HG03354 (cell line): ENCODE measurements around the gene PEX11B.
A peak's percentile ranks its signal among the peaks of the same experiment; 100 is the strongest.

Experiments
- ATAC-seq: cut with Tn5 transposase; IDR thresholded peaks from one replicate; pipeline ENCODE4 v1.9.1; 2021; ENCODE audit warnings: mild to moderate bottlenecking; ENCODE audit not compliant: unreplicated experiment, poor library complexity, severe bottlenecking

Gene PEX11B, protein sequence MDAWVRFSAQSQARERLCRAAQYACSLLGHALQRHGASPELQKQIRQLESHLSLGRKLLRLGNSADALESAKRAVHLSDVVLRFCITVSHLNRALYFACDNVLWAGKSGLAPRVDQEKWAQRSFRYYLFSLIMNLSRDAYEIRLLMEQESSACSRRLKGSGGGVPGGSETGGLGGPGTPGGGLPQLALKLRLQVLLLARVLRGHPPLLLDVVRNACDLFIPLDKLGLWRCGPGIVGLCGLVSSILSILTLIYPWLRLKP

DNA sequence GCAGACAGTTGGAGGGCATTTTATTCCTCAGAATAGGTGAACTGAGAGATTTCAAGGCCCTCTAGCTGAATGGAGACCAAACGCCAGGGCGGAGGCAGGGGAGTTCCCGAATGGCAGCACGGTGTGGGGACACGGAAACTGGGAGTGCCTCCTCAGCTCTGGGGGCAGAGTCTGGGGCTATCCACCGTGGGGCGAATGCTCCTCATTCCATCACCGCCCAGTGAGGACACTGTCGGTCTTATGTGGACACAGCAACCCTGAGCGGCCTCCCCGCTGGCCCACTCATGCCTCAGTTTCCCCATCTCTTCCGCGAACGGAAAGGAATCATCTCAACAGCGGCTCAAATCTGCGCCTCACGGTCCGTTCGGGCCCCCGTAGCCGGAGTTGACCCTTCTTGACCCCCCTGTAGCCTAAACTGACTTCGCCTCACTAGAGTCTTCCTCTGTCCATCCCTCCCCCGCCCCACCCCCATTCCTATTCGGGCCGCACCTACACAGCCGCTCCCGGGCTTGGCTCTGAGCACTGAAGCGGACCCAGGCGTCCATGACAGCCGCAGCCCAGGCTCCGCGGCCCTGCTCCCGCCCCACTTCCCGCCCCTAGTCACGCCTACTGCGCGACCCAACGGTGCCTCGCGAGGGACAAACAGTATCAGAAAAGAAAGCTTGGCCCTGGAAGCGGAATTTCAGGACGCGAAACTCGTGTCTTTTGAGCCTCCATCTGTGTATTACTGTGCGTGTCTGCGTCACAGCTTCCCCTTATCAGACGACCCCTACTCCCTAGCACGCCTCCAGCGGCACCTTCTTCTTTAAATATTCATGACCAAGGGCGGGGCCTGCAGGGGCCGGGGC lies at the start of gene PEX11B:
TSS of gene PEX11B (minus strand) at position 574 of the 848 bp plus-strand sequence. CDS start at position 545, 29 bp downstream.
- peak; percentile 77 for ATAC-seq

DNA sequence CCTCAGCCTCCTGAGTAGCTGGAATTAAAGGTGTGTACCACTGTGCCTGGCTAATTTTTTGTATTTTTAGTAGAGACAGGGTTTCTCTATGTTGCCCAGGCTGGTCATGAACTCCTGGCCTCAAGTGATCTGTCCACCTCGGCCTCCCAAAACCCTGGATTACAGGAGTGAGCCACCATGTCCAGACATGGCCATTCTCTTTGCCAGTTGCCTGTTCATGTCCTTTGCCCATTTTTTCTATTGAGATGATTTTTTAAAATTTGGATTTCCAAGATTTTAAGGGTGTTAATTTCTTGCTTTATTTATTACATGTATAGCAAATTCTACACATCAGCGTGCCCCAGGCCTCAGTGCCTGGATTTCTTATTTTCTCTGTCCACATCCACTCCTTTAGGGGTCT lies 48.8 kb upstream of the PEX11B start:
- ATAC-seq, result no peak

DNA sequence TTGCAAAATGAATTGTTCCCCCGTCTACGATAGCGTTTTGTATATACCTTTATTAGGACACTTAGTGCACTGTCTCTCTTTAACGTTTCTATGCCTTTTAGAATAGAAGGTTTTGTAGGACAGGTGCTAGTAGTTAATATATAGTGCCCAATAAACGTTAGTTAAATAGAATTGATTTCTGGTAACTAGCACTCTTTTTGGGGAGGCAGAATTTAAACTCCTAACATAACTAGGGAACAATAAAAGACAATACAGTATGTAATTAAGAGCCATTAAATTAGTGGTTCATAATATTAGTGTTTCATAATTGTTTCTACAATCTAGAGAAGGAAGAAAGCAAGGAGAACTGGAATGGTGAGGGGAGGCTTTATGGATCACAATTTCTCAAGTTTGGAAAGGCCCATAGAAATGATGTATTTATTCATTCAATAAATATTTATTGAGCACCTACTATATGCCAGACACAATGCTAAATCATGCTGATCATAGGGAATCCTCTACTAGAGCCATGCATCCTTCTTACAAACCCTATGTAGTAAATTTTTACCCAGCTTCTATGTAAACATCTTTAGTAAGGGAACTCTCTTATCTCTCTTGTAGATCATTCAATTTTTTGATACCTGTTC lies 46.7 kb upstream of the PEX11B start:
- no peak for ATAC-seq

DNA sequence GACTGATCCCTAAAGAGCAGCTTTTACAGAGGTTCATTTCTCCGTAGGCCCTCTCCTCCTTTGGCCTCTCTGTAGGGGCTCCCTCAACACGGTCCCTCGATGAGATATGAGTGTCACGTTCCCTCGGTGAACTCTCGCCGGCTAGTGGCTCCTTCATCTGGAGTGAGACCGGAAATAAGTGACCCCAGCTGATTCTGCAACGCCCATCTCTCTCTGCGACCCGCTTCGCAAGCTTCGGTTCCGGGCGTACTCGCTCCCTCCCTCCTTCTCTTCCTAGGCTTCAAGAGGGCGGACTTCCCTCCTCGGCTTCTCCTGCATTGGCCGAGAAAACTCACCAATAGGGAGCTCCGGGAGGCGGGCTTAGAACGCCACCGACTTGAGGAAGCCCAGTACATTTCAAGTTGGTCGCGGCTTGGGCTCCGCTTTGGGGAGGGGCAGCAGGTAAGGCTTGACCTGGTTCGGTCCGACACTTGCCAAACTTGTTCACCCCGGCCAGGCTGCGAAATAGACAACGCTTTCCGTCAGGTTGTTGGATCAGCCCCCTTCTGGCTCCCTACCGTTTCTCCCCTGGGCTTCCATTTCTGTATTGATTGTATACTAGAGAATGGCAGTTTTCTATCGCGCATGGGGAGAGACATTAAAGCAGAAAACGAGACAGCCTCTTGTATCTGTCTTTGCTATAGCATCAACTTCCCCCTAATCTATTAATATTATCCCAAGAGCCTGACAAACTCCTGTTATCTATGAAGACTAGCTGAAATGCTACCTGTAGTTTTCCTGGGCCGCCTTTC lies 46.0 kb upstream of the PEX11B start, which contains the start of the genes ANKRD34A and POLR3GL:
TSS of gene ANKRD34A (minus strand) at position 248 of the 791 bp plus-strand sequence. CDS start 2,816 bp downstream, outside the sequence.
TSS of gene POLR3GL (plus strand) at position 363 of the 791 bp plus-strand sequence. CDS start 10,176 bp downstream, outside the sequence.
- peak; percentile 93 for ATAC-seq

DNA sequence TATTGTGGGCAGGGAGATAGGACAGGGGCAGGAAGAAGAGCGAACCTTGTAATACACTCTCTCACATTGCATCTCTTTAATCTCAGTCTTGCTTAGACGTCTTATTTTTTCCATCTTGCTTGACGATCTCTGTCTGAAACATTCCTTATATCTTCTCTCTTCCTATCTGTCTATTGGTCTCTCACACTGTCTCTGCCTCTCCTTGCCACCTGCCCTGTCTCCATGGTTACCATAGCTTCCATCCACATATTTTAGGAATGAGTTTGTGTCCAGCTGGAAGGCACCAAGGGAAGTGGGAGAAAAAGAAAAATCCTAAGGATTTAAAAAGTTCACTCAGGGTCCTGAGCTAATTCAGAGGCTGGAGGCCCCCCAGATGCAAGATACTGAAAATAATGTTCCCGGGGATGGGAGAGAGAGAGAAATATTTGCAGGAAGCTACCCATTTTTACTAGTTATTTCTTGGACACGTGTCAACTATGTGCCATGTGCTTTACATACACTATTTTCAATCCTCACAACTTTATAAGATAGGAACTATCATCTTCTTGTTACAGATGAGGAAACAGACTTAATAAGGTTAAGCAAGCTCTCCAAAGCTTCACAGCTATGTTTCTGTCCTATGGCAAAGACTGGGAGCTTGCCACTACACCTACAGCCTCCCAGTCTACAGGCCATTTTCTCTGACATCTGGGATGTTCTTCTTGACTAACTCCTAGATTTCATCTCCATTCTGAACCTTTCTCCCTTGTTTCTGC lies 44.9 kb upstream of the PEX11B start:
- no peak for ATAC-seq

DNA sequence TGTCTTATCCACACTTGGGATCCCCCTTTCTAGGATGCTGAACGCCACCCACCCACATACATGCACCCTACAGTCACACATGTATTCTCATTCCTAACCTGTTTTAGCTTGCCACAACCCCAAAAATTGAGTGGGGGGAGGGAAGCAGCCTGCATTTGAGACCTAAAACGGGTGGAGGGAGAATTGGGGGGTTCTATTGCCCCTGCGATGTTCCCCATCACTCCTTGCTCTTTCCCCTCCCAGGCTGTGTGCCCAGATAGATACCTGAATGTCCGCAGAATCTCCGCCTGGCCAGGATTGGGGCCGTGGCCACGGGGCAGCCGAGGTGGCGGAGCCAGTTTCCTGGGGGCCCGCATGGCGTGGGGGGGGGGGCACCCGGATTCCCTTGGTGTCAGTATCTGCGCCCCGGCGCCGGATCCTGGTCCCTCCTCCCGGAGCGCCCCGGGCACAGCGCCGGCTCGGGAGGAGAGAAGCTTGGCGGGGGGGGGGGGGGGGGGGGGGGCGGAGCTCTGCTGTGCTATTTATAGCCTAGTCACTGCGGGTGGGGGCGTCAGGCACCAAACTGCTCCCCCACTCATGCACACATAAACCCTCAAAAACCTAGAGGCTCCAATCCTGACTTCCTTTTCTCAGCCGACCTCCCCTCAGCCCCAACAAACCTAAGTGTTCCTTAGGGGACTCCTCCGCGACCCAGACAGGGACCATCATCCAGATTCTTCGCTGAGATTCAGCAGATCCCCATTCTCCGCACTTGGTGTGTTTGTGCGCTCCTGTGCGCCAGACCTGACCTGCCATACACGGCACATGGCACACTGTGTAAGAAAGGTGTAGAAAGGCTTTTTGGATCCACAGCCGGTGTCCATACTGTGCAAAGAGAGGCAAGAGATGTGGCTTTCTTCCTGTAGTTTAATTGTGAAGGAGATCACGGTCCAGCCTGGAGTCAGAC lies 43.9 kb upstream of the PEX11B start:
- ATAC-seq, result no peak

DNA sequence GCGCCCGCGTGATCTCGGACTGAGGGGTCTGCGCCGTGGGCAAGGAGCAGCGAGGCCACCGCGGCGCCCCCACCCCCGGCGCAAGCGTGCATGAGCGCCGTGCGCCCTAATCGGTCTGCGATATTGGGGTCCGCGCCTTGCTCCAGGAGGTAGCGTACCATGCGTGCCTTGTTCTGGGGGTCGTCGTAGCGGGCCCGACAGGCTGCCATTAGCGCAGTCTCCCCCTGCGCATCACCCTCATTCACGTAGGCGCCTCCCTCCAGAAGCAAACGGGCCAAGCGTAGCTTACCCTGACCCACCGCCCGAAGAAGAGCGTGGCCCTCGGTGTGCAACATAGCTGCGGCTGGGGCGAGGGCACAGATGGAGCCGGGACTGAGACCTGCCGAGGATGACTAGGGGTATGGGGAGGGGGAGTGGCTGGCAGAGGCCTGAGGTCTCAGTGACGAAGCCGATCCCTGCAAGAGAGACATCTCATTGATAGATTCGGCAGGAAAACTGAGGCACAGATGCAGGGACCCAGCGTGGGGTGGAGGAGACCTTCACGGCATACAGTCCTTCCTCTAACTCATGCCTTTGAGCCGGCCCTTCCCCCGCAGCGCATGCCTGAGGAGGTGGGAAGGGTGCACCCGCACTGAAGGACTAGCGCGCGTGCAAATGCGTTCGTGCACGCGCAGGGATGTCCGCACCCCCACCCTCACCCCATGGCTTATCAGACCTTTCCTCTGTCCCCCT lies 43.1 kb upstream of the PEX11B start:
- no peak for ATAC-seq

DNA sequence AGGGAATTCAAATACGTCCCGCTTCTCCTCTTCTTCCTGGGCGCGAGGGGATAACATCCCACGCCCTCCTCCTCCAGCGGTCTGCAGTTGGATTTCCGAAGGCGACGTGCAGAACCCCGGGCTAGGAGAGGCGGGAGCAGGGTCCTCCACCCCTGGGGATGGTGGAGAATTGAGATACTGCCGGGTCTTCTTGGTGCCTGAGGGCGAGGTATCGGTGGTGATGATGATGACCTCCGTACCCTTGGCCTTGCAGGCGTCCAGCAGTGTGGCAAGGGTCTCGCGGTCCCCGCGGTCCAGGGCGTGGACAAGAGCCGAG lies 42.5 kb upstream of the PEX11B start:
- ATAC-seq, result no peak

DNA sequence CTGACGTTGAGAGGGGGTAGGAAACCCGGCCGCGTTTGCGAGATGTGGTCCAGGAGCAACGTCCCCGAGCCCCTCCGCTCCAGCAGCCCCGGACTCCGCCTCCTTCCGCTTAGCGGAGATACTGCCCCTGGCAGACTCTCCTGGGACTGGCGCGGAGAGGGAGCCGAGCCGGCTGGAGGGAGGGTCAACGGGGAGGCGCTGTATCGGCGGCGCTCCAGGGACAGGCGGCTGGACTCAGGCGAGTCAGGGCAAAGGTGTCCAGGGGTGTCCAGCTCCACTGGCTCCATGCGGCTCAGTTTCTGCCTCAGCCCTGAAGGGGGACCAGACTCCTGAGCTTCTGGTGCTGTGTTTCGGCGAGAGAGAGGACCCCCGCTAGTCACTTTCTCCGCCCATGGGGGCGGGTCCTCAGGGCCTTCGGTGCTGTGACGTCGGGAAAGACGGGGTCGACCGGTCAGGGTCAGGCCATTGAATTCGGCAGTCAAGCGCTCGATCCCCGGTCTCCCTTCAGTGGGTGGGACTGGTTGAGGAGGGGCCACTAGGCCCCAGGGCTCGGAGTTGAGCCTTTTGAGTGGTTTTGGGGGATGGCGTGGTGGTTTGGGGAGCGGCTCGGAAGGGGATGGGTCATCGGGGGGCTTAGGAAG lies 42.1 kb upstream of the PEX11B start:
- no peak for ATAC-seq

DNA sequence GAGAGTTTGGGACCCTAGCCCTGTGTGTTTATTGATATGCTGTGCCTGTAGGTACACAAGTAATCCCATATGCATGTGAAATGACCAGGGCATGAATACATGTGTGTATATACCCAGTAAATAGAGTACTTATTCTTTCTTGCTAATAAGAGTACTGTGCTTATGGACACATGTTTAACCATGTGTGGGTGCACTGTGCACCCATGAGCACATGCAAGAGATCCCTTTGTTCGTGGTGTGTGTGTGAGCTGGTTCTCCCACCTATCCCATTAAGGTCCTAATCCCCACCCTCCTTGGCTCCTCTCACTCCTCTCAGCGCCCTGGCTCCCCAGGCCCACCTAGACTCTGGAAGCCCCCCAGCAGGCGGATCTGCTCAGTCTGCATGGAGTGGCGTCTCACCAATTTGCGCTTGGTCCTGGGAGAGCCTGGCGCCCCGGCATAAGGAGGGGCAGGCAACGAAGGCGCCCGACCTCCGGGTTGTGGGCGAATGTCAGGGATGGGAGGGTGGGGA lies 41.5 kb upstream of the PEX11B start:
- no peak for ATAC-seq

DNA sequence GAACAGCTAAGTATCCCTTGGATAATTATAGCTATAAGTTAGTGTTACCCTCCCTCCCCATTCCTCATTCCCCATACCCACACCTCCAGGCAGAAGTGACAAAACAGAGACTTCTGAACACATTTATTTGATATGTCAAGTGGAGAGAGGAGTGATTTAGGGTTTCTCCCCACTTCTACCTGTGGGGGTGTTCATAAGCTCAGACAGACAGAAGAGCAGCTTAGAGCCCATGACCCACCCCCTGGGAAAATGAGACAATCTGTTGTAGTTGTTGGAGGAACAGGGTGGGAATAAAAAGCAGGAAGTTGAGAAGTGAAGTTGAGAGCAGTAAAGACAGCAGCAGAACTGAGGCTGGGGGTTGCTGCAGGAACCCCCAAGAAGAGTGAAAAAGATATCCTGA lies 40.8 kb upstream of the PEX11B start:
- no peak for ATAC-seq

DNA sequence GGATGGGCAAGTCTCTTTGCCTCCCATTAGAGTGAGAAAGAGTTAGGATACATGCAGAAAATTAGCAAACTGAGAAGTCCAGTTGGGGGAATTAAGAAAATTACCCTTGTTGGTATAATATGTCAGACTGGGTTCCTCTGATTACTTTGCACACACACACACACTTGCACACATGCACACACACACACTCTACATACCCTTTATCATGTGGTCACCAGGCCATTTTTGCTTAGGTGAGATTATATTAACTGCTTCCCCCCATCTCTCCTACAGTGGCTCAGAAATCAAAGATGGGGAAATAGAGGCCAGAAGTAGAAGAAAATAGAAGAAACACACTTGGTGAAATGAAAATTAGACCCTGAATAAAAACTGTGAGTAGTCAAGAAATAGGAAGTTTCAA lies 40.2 kb upstream of the PEX11B start:
- no peak for ATAC-seq

DNA sequence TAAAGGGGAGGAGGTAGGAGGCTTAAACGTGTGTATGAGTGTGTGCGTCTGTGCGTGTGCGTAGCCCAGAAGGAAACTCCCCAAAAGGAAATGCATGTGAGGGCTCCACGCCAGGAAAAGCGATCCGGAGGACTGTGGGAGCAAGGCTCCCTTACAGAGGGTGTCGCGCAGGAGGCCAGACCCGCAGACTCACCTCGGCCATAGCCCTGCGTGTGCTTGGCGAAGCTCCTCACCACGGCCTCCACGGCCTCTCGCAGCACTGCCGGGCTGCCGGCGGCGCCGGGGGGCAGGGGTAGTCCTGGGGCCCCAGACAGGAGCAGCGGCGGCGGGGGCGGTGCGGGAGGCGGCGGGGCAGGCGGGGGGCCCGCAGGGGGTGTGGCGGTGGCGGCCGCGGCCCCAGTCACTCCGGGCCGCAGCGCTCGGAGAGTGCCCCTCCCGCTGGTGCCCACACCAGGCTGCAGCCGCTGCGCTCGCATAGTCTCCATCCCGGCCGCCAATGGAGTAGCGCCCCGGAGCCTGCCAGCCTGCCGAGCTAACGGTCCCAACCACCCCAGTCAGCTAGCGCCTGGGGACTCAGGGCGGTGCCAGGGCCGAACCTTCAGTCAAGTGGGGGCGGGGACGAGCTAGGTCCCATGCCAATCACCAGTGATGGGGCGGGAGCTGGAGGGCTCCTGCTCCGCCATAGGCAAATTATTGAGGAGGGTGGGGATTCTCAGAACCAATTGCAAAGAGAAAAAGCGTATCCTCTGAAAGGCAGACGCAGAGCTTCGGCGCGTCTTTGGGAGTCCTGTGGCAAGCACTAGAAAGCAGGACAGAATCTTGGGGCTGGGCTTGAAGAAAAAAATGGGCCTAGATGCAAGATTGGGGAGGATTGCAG lies 39.2 kb upstream of the PEX11B start, which contains the start of gene LIX1L:
TSS of gene LIX1L (minus strand) at position 575 of the 877 bp plus-strand sequence. CDS start at position 485, 90 bp downstream.
- ATAC-seq, result peak; percentile 88

DNA sequence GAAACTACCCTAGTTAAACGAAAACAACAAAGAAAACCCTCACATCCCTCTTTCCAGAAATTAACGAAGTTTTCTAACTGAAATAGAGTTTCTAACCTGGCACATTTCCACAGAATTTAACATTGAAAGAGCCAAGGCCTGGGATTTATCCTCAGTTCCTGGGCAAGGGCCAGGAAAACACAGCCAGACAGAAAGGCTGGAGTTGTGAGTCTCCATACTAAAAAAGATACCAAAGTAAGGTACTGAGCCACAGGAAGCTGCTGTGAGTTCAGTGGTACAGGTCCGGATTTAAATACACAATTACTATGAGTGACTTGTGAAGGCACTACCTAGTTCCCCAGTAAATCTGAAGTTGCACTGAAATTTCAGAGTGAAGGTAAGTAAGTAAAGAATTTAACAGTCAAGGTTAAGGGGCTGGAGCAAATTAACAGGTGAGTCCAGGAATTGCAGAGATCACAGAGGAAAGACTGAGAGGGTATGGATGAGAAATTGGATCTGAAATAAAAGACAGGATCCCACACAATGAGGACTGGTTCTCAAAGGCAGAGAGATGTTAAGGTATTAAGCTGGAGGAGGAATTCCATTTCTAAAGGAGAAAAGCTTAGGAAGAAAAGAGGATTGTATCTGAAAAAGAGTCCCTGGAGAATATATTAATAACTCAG lies 38.4 kb upstream of the PEX11B start:
- no peak for ATAC-seq

DNA sequence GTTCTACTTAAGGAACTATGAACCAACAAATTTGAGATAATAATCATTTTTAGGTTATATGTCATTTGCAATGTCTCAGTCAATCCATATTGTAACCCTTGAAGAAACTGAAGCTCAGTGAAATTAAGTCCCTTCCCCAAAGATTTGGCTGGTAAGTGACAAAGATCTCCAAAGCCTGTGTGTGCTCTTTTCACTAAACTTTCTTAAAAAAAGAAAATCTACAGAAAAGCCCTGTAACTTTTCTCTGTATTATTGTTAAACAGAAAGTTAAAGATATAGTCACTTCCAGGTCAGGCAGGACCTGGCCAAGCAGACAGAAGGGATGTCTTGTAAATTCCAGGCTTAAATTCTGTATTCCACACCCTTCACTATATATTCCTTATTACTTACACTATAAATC lies 37.8 kb upstream of the PEX11B start:
- no peak for ATAC-seq
